Right cardiac atrium (tissue), 5 donors: ENCODE measurements around the gene SLC1A2. TPM values are rescaled to one million over a fixed set of nuclear protein-coding genes. Genes with fewer than 3 reads are reported as not detected.

Experiments
- ATAC-seq, 2 donors: fragments of 200-7000 bp; cut with Tn5 transposase; one replicate each; pipeline versions ENCODE4 v1.8.0 to v1.9.1; 2020; ENCODE audit warnings: moderate library complexity in 2 of 2, mild to moderate bottlenecking in 1 of 2
- DNase-seq, 3 donors: peaks; one replicate each; pipeline ENCODE4 v3.0.0-alpha.2; 2020
- H3K27ac ChIP-seq: one replicate; pipeline ENCODE4 v1.5.1; 2013; ENCODE audit warnings: mild to moderate bottlenecking, low read length, control low read depth, moderate library complexity
- H3K27me3 ChIP-seq: one replicate; pipeline ENCODE4 v1.6.1; 2013; ENCODE audit not compliant: control insufficient read depth, insufficient read depth
- H3K4me1 ChIP-seq: one replicate; pipeline ENCODE4 v1.6.1; 2013; ENCODE audit warnings: low read length; ENCODE audit not compliant: control insufficient read depth, insufficient read depth
- H3K4me3 ChIP-seq: one replicate; pipeline ENCODE4 v1.5.1; 2013; ENCODE audit warnings: low read length, control low read depth
- H3K9me3 ChIP-seq: one replicate; pipeline ENCODE4 v1.6.1; 2013; ENCODE audit warnings: low read length; ENCODE audit not compliant: control insufficient read depth
- WGBS: extraction: QIAGEN DNeasy Blood & Tissue Kit; methylation state at CpG from one replicate; pipeline ENCODE4 v1.1.7; 2013; 5-methylcytosine and 5-hydroxymethylcytosine counted together
- intact Hi-C, 4 donors: fragments of 100-400 bp; cut with DNase I; formaldehyde crosslinking; loops; one replicate each; pipeline versions ENCODE4 v1.11.0 to v1.14.0; 2022 to 2023
- polyA plus RNA-seq: library from polyadenylated mRNA; stranded (reverse); fragments of 200-250 nt; gene quantifications from one replicate; pipeline ENCODE4 v1.2.3, GENCODE V29; 2013
- total RNA-seq, 4 donors: library from RNA; stranded (reverse); fragmentation: NEBNext Ultra II Directional; extraction: Animal tissue kit (Norgen Biotek cat#: 25700); gene quantifications; one replicate each; pipeline ENCODE4 v1.2.1, GENCODE V29; 2021
- donor health status: healthy with polysubstance abuse.
- donor health status: DM: no; HTN: yes; CAD: no.
- donor health status: DM: no; HTN: no; CAD: no.
- donor health status: DM: no; HTN: yes; CAD: no; lungs with severe emphysema.
- donor health status: DM: yes; HTN: yes; CAD: no.

The SLC1A2 gene
- total and polyA plus RNA-seq, 5 donors, result 0.54 to 2.3 (median 1.3) TPM

GRCh38 chr11:35216962-35217678 lies 202.2 kb downstream of the SLC1A2 start:
- WGBS, result 81% methylated on average over 3 of the region's 3 CpGs
- intact Hi-C loops, result loop anchor here in 1 of 4 donors (10.0 kb wide), 1 partner anchor 148 kb away; no protein-coding TSS in a partner anchor
- Histone ChIP-seq H3K27me3 (no peaks in the 10 kb centered on the region), H3K27ac (no peak overlapping the region), H3K4me3 (no peak overlapping the region), H3K4me1 (no peaks in the 10 kb centered on the region), H3K9me3 (no peaks in the 10 kb centered on the region)
- DNase-seq, result no peak
- no peak for ATAC-seq

- ATAC-seq (no peak), DNase-seq (no peak)
- intact Hi-C loops, result loop anchor here in 1 of 4 donors (10.0 kb wide), 1 partner anchor 149 kb away; no protein-coding TSS in a partner anchor
- Histone ChIP-seq H3K27me3 (no peaks in the 10 kb centered on the region), H3K27ac (no peak overlapping the region), H3K4me3 (no peak overlapping the region), H3K9me3 (no peaks in the 10 kb centered on the region), H3K4me1 (no peaks in the 10 kb centered on the region)
Observed at GRCh38 chr11:35215945-35216344, 203.4 kb downstream of the SLC1A2 start.

- Histone ChIP-seq H3K9me3 (no peaks in the 10 kb centered on the region), H3K4me1 (no peaks in the 10 kb centered on the region), H3K4me3 (no peak overlapping the region), H3K27me3 (no peaks in the 10 kb centered on the region), H3K27ac (no peak overlapping the region)
- intact Hi-C loops, result loop anchor here in 1 of 4 donors (10.0 kb wide), 1 partner anchor 150 kb away; no protein-coding TSS in a partner anchor
- DNase-seq (no peak), ATAC-seq (peak in 1 of 2 donors; percentile 62)
- 61% methylated on average over 1 of the region's 1 CpG for whole genome bisulfite sequencing
Observed at GRCh38 chr11:35214792-35215193, 204.6 kb downstream of the SLC1A2 start.

- ATAC-seq (no peak), DNase-seq (no peak)
- no peaks in the 10 kb centered on the region for H3K27me3 ChIP-seq
- no peak overlapping the region for H3K4me3 ChIP-seq
- H3K27ac ChIP-seq, result no peak overlapping the region
- WGBS, result 83% methylated on average over 2 of the region's 2 CpGs
- no peaks in the 10 kb centered on the region for H3K9me3 ChIP-seq
- no peaks in the 10 kb centered on the region for H3K4me1 ChIP-seq
- intact Hi-C loops, result loop anchor here in 1 of 4 donors (10.0 kb wide), 1 partner anchor 151 kb away; no protein-coding TSS in a partner anchor
Observed at GRCh38 chr11:35214226-35214770, 205.1 kb downstream of the SLC1A2 start.

GRCh38 chr11:35211952-35212351 lies 207.4 kb downstream of the SLC1A2 start:
- WGBS, result 83% methylated on average over 3 of the region's 3 CpGs
- Histone ChIP-seq H3K4me1 (no peaks in the 10 kb centered on the region), H3K9me3 (no peaks in the 10 kb centered on the region), H3K27ac (no peak overlapping the region), H3K4me3 (no peak overlapping the region), H3K27me3 (no peaks in the 10 kb centered on the region)
- DNase-seq (no peak), ATAC-seq (peak in 1 of 2 donors; percentile 26)
- intact Hi-C loops, result loop anchor here in 1 of 4 donors (10.0 kb wide), 1 partner anchor 153 kb away; no protein-coding TSS in a partner anchor

DNA sequence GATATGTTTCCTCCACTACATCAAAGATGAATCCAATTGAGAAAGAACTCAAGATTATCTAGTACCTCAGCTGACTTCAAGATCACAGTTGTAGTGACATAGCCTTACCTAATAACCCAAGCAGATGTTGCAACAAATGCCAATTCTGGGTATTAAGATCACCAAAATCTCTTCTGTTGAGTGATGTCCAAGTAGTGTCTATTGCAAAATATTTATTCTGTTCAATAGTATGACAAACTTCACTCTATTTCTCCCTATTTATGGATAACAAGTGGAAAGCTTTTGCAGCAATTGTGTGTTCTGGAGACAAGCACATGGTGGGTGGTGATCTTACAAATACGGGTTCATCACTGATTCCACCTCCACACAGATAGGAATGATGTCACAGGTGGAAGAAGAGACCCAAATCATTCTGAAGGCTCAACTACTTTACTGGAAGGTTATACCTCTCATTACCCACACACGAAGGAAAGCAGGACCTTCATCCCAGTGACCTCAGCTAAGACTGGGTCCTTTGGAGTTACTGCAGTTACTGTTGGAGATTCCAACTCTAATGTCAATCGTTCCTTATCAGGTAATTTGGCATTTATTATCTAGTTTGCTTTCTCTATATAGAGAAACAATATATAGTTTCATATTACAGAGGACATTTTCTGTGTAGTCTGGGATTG lies 208.3 kb downstream of the SLC1A2 start:
- intact Hi-C loops, result loop anchor here in 1 of 4 donors (10.0 kb wide), 1 partner anchor 154 kb away; no protein-coding TSS in a partner anchor
- WGBS, result 81% methylated on average over 3 of the region's 3 CpGs
- no peak overlapping the region for H3K4me3 ChIP-seq
- H3K4me1 ChIP-seq, result no peaks in the 10 kb centered on the region
- H3K27ac ChIP-seq, result no peak overlapping the region
- H3K27me3 ChIP-seq, result no peaks in the 10 kb centered on the region
- no peak for DNase-seq
- H3K9me3 ChIP-seq, result no peaks in the 10 kb centered on the region
- ATAC-seq, result no peak

DNA sequence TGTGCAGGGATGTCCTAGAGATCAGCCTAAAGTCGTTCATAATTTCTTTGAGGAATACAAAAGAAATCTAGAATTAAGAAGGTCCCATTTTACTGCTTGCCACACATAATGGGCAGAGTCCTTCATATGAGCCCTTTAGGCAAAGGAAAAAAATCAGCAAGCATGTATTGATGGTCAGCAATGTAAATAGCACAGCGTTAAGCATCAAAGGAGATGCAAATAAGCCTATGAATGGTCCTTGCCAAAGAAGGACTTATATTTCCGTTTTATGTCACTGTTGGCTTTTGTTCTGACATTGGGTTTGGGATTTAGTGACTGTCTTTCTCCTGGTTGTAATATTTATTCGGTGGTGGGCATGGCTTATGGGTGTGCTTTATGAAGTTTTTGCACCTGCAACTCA lies 210.6 kb downstream of the SLC1A2 start:
- DNase-seq, result no peak
- no peaks in the 10 kb centered on the region for H3K9me3 ChIP-seq
- no peak overlapping the region for H3K27ac ChIP-seq
- no peaks in the 10 kb centered on the region for H3K4me1 ChIP-seq
- no peak overlapping the region for H3K4me3 ChIP-seq
- WGBS, result 75% methylated on average over 4 of the region's 4 CpGs
- ATAC-seq, result no peak
- intact Hi-C loops, result no loop called here
- H3K27me3 ChIP-seq, result no peaks in the 10 kb centered on the region

- no peak overlapping the region for H3K4me3 ChIP-seq
- H3K27ac ChIP-seq, result no peak overlapping the region
- DNase-seq (no peak), ATAC-seq (no peak)
- H3K27me3 ChIP-seq, result no peaks in the 10 kb centered on the region
- WGBS, result 90% methylated on average over 10 of the region's 10 CpGs
- intact Hi-C loops, result no loop called here
- H3K9me3 ChIP-seq, result no peaks in the 10 kb centered on the region
- no peaks in the 10 kb centered on the region for H3K4me1 ChIP-seq
Observed at GRCh38 chr11:35207471-35208403, 211.6 kb downstream of the SLC1A2 start.

GRCh38 chr11:35206616-35207015 lies 212.7 kb downstream of the SLC1A2 start:
- no peak for DNase-seq
- no peak for ATAC-seq
- Histone ChIP-seq H3K9me3 (no peaks in the 10 kb centered on the region), H3K27ac (no peak overlapping the region), H3K27me3 (no peaks in the 10 kb centered on the region), H3K4me1 (no peaks in the 10 kb centered on the region), H3K4me3 (no peak overlapping the region)
- WGBS, result 94% methylated on average over 1 of the region's 1 CpG
- intact Hi-C loops, result no loop called here

DNA sequence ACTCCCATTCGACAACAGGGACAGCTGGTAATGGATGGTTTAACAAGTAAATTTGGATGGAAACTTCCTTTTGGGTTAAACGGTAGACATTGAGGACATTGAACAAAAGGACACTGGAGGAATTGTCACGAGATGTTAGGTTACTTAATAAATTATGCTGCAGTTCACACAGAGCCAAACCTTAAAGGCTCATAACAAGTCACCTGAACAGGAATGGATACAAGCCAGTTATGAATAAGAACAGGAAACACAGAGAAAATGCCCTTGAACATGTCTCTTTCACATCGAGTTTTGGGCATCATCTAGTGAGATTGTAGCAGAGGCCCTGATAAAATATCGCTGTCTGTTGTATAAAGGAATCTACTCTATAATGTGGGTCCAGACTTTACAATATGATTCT lies 214.7 kb downstream of the SLC1A2 start:
- intact Hi-C loops, result no loop called here
- Histone ChIP-seq H3K4me1 (no peaks in the 10 kb centered on the region), H3K27me3 (no peaks in the 10 kb centered on the region), H3K9me3 (no peaks in the 10 kb centered on the region), H3K4me3 (no peak overlapping the region), H3K27ac (no peak overlapping the region)
- DNase-seq (no peak), ATAC-seq (no peak)
- 72% methylated on average over 5 of the region's 5 CpGs for WGBS
